Dedifferentiated amniotic fluid mesenchymal stem cell (primary cell): ENCODE results near the gene GRIN3B.

Experiments
- DNase-seq: peaks from one replicate; pipeline ENCODE4 v3.0.0-alpha.2; 2016; ENCODE audit errors: extremely low spot score

GRIN3B gene

GRCh38 chr19:964761-965694 lies 35.2 kb upstream of the GRIN3B start:
- DNase-seq: no peak

- DNase-seq: no peak
Measured at GRCh38 chr19:966485-967088, 33.6 kb upstream of the GRIN3B start.

- no peak for DNase-seq
Measured at GRCh38 chr19:970695-971094, 29.5 kb upstream of the GRIN3B start.

GRCh38 chr19:971795-972194 lies 28.4 kb upstream of the GRIN3B start:
- no peak for DNase-seq

- DNase-seq: no peak
Measured at GRCh38 chr19:972281-972680, 27.9 kb upstream of the GRIN3B start.

- no peak for DNase-seq
Measured at GRCh38 chr19:973726-974563, 26.3 kb upstream of the GRIN3B start.

- DNase-seq: no peak
Measured at GRCh38 chr19:974564-975257, 25.5 kb upstream of the GRIN3B start.

GRCh38 chr19:976476-976875 lies 23.7 kb upstream of the GRIN3B start:
- DNase-seq: no peak

- DNase-seq: no peak
Measured at GRCh38 chr19:977058-977464, 23.2 kb upstream of the GRIN3B start.

GRCh38 chr19:979318-979741 lies 20.9 kb upstream of the GRIN3B start:
- DNase-seq: no peak

GRCh38 chr19:980133-980998 lies 19.9 kb upstream of the GRIN3B start:
- DNase-seq: no peak

- DNase-seq: peak; percentile 17
Measured at GRCh38 chr19:982567-983170, 17.6 kb upstream of the GRIN3B start.

- peak; percentile 86 for DNase-seq
Measured at GRCh38 chr19:984165-984967, 15.9 kb upstream of the GRIN3B start, which contains the start of gene WDR18. Gene WDR18, plus strand, starts transcription at chr19:984345. Its CDS starts 9 bp downstream, at chr19:984354.

GRCh38 chr19:986083-986482 lies 14.1 kb upstream of the GRIN3B start:
- DNase-seq: no peak

- DNase-seq: no peak
Measured at GRCh38 chr19:988081-988480, 12.1 kb upstream of the GRIN3B start.

GRCh38 chr19:988510-988909 lies 11.7 kb upstream of the GRIN3B start:
- DNase-seq: no peak

- no peak for DNase-seq
Measured at GRCh38 chr19:989381-990081, 10.7 kb upstream of the GRIN3B start.

- no peak for DNase-seq
Measured at GRCh38 chr19:990119-990571, 10.1 kb upstream of the GRIN3B start.

- no peak for DNase-seq
Measured at GRCh38 chr19:990746-991145, 9.5 kb upstream of the GRIN3B start.
